Hindlimb muscle (tissue), 1 donor: ENCODE results near the gene LINC01488. TPM values are rescaled to one million over a fixed set of nuclear protein-coding genes. Genes with fewer than 3 reads are reported as not detected.

Source experiments
- DNase-seq: peaks from one replicate; pipeline ENCODE4 v3.0.0-alpha.2; 2013
- polyA plus RNA-seq: library from polyadenylated mRNA; unstranded; fragments of 120-200 nt; gene quantifications from one replicate; pipeline ENCODE4 v1.2.1, GENCODE V29; 2013; ENCODE audit not compliant: insufficient read length

The LINC01488 gene
- polyA plus RNA-seq = 0.06 TPM

- DNase-seq = no peak
These were observed at the start of gene LINC01488 for GRCh38 chr11:69481393-69481844. LINC01488 (plus strand) TSS chr11:69481663.

- no peak for DNase-seq
These were observed 49.3 kb upstream of the LINC01488 start for GRCh38 chr11:69431893-69432738.

GRCh38 chr11:69433741-69434140, 47.7 kb upstream of the LINC01488 start:
- no peak for DNase-seq

- DNase-seq = no peak
These were observed 47.0 kb upstream of the LINC01488 start for GRCh38 chr11:69434471-69434931.

GRCh38 chr11:69435161-69435986, 46.1 kb upstream of the LINC01488 start:
- no peak for DNase-seq

- DNase-seq = no peak
These were observed 45.2 kb upstream of the LINC01488 start for GRCh38 chr11:69436041-69436982.

GRCh38 chr11:69437001-69437875, 44.2 kb upstream of the LINC01488 start:
- no peak for DNase-seq

- no peak for DNase-seq
These were observed 43.6 kb upstream of the LINC01488 start for GRCh38 chr11:69437876-69438205.

- no peak for DNase-seq
These were observed 43.1 kb upstream of the LINC01488 start for GRCh38 chr11:69438286-69438920.

- DNase-seq = no peak
These were observed 42.3 kb upstream of the LINC01488 start for GRCh38 chr11:69439127-69439526.

GRCh38 chr11:69439651-69440464, 41.6 kb upstream of the LINC01488 start:
- no peak for DNase-seq

- DNase-seq = no peak
These were observed 40.6 kb upstream of the LINC01488 start for GRCh38 chr11:69440876-69441275.

- no peak for DNase-seq
These were observed 39.3 kb upstream of the LINC01488 start for GRCh38 chr11:69442012-69442806.

- DNase-seq = peak; percentile 86
These were observed 38.7 kb upstream of the LINC01488 start for GRCh38 chr11:69442807-69443137.

- DNase-seq = peak; percentile 95
These were observed 38.1 kb upstream of the LINC01488 start for GRCh38 chr11:69443138-69443967.

- DNase-seq = peak; percentile 62
These were observed 37.5 kb upstream of the LINC01488 start for GRCh38 chr11:69443968-69444364.

GRCh38 chr11:69444381-69445130, 36.9 kb upstream of the LINC01488 start:
- DNase-seq = peak; percentile 58

GRCh38 chr11:69445131-69445470, 36.4 kb upstream of the LINC01488 start:
- DNase-seq = no peak
